HL-60 (cell line): ENCODE results near the gene SLAMF7.
A peak's percentile ranks its signal among the peaks of the same experiment; 100 is the strongest.
"Not testable (repeated sequence)": the region's sequence is repeated elsewhere in the genome, so short reads cannot be mapped to it uniquely, and the experiment has no call there.

Source experiments
- DNase-seq, 2 experiments: peaks; one replicate each; pipeline ENCODE4 v3.0.0-alpha.2; 2010 to 2020; ENCODE audit warnings: low read depth in 1 of 2, low spot score in 1 of 2
- H3K27ac ChIP-seq: fragments of 250-450 bp; sonication (Bioruptor Pico); replicated peaks from 2 replicates; pipeline ENCODE4 v1.5.1; 2020; ENCODE audit warnings: mild to moderate bottlenecking, moderate library complexity
- H3K27me3 ChIP-seq: fragments of 250-450 bp; sonication (Bioruptor Pico); 2 replicates; pipeline ENCODE4 v1.5.1; 2021; ENCODE audit warnings: mild to moderate bottlenecking, moderate library complexity; ENCODE audit not compliant: insufficient read depth, poor library complexity, severe bottlenecking
- H3K4me3 ChIP-seq: replicated peaks from 2 replicates; pipeline ENCODE4 v1.5.1; 2011; ENCODE audit warnings: mild to moderate bottlenecking, control low read depth, low read length; ENCODE audit not compliant: insufficient read depth
- CTCF ChIP-seq: IDR thresholded peaks from one replicate; pipeline ENCODE4 v1.5.1; 2011; ENCODE audit warnings: low read length, control low read depth, inconsistent platforms; ENCODE audit not compliant: insufficient read depth
- GABPA ChIP-seq: IDR thresholded peaks from 2 replicates; pipeline ENCODE4 v1.6.1; 2012; ENCODE audit warnings: low read depth
- POLR2AphosphoS5 ChIP-seq: IDR thresholded peaks from 2 replicates; pipeline ENCODE4 v1.6.1; 2012; ENCODE audit warnings: low read depth
- REST ChIP-seq: IDR thresholded peaks from 2 replicates; pipeline ENCODE4 v1.6.1; 2012; ENCODE audit warnings: low read depth; ENCODE audit not compliant: insufficient replicate concordance
- SPI1 ChIP-seq: IDR thresholded peaks from 2 replicates; pipeline ENCODE4 v1.6.1; 2012; ENCODE audit warnings: low read depth, mild to moderate bottlenecking, borderline replicate concordance

SLAMF7 gene

GRCh38 chr1:160710517-160711252 is 28.4 kb upstream of the SLAMF7 start:
- peak overlapping the region; percentile 49 for H3K4me3 ChIP-seq
- no peaks in the 10 kb centered on the region for H3K27me3 ChIP-seq
- no peak for DNase-seq
- TF ChIP-seq GABPA (no peak), REST (no peak), CTCF (no peak), SPI1 (no peak), POLR2AphosphoS5 (no peak)
- H3K27ac ChIP-seq, result peak overlapping the region; percentile 50

GRCh38 chr1:160711276-160711601 is 27.8 kb upstream of the SLAMF7 start:
- peak overlapping the region; percentile 50 for H3K27ac ChIP-seq
- TF ChIP-seq REST, result no peak
- TF ChIP-seq SPI1, result 0 out of 2 replicates have a peak, but pooled peaks have one; percentile 4
- H3K27me3 ChIP-seq, result no peaks in the 10 kb centered on the region
- H3K4me3 ChIP-seq, result peak overlapping the region; percentile 49
- DNase-seq, result no peak

- no peak for TF ChIP-seq GABPA
- TF ChIP-seq CTCF, result no peak
- no peak for TF ChIP-seq POLR2AphosphoS5
- TF ChIP-seq SPI1, result no peak
- no peak for TF ChIP-seq REST
- DNase-seq, result peak in 1 of 2 experiments; percentile 60
- Histone ChIP-seq H3K4me3 (peak within 1 kb of the TSS; percentile 49), H3K27me3 (no peaks in the 10 kb centered on the region), H3K27ac (peak within 1 kb of the TSS; percentile 50)
These were observed 27.3 kb upstream of the SLAMF7 start, which contains the start of gene CD48 for GRCh38 chr1:160711602-160712311. TSS of gene CD48 (minus strand) at chr1:160711822. CDS start at chr1:160711763, 59 bp downstream.

- H3K4me3 ChIP-seq, H3K27me3 ChIP-seq: not testable (repeated sequence)
- DNase-seq, result peak; percentile 76 to 80
- H3K27ac ChIP-seq, result peak overlapping the region; percentile 50
These were observed 26.4 kb upstream of the SLAMF7 start for GRCh38 chr1:160712525-160713080.
